ENCODE results near the gene CPT1C. TPM values are rescaled to one million over a fixed set of nuclear protein-coding genes. Genes with fewer than 3 reads are reported as not detected.

Gene CPT1C
- total and polyA plus RNA-seq, 2 of the 8 experiments (the other 6 are each of a cell fraction or from before 2014, with no cell fraction given), result 79.6 to 91.8 TPM

GRCh38 chr19:49716154-49716553 is 25.2 kb downstream of the CPT1C start (continued):
- TF ChIP-seq CHD1 (IDR thresholded peaks at IDR 0.05; ENCODE audit: low read depth, low read length) (no peak), HDAC2 (IDR thresholded peaks at IDR 0.05; ENCODE audit: borderline replicate concordance in 1 of 2, low read depth in 2 of 2, low read length in 2 of 2) (no peak), GABPA (IDR thresholded peaks at IDR 0.05; ENCODE audit: borderline replicate concordance, insufficient read depth, low read length) (no peak), JUND (IDR thresholded peaks at IDR 0.05; ENCODE audit: low read length) (no peak), CHD7 (IDR thresholded peaks at IDR 0.05; ENCODE audit: insufficient replicate concordance, low read length) (no peak), BACH1 (IDR thresholded peaks at IDR 0.05; ENCODE audit: low read length) (no peak)

All from H1 (cell line).